ENCODE results near the gene CD8B2.
"Not testable (repeated sequence)": the region's sequence is repeated elsewhere in the genome, so short reads cannot be mapped to it uniquely, and the experiment has no call there.

GRCh38 chr2:106468107-106468506, 19.1 kb upstream of the CD8B2 start, which contains the start of gene RGPD3:
- TF ChIP-seq EZH2 (IDR thresholded peaks at IDR 0.05; ENCODE audit: borderline replicate concordance, low read depth, low read length, severe bottlenecking); CTCF (IDR thresholded peaks at IDR 0.05; ENCODE audit: borderline replicate concordance, extremely low read depth, low read length, poor library complexity, severe bottlenecking): not testable (repeated sequence)

All from DND-41 (cell line).